H7 (cell line): ENCODE results near the gene VARS2. TPM values are rescaled to one million over a fixed set of nuclear protein-coding genes. Genes with fewer than 3 reads are reported as not detected.
A peak's percentile ranks its signal among the peaks of the same experiment; 100 is the strongest.

ENCODE experiments used
- DNase-seq: peaks from one replicate; pipeline ENCODE4 v3.0.0; 2012
- H3K27me3 ChIP-seq: 2 replicates; pipeline ENCODE4 v1.6.0; 2011; ENCODE audit warnings: mild to moderate bottlenecking, low read length; ENCODE audit not compliant: control insufficient read depth, insufficient read depth
- H3K36me3 ChIP-seq: replicated peaks from 2 replicates; pipeline ENCODE4 v1.5.1; 2011; ENCODE audit warnings: low read length; ENCODE audit not compliant: control insufficient read depth, insufficient read depth
- H3K4me3 ChIP-seq: 2 replicates; pipeline ENCODE4 v1.5.1; 2011; ENCODE audit warnings: low read depth, mild to moderate bottlenecking, control low read depth, low read length, moderate library complexity; ENCODE audit not compliant: insufficient read depth
- total RNA-seq: library from RNA; depleted of rRNA; stranded (reverse); fragments of >200 nt; shearing (Covaris generic); gene quantifications from 2 replicates; pipeline ENCODE4 v1.2.3, GENCODE V29; 2014

The VARS2 gene
- total RNA-seq, 1 experiment from 2014 or later = 54.4 TPM

DNA sequence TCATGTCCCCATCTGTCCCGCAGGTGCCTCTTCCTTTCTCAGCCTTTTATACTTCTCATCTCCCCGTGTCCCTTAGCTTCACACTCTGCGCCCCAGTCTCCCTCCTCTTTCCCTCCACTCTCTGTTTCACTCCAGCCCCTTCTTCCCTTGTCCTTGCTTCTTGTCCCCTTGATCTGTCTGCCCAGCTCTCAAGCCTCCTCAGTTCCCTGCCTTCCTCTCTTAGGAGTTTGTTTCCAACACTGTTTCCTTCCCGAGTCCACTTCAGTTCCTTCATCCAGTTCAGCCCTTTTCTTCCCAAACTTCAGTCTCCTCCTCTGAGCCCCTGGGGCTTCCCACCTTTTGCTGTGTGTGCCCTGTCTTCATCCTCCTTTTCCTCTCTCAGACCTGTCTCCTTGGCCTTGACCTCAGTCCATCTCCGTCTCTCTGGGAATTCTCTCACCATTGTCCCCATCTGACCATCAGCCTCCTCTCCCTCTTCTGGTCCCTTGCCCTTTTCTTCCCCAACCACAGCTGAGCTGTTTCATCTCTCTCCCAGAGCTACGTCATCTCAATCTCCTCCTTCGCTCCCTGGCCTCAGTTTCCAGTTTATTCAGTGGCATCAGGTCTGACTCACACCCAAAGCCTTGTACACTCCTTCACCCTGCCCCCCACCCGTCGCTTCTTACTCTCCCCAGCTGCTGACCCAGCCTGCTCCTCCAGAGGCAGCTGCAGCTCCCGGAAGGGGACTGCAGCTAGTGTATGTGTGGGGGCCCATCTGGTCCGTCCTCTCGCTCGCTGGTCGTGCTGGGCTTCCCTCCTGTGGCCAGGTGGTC, 32.4 kb upstream of the VARS2 start:
- peak; percentile 67 for DNase-seq
- no peaks in the 10 kb centered on the region for H3K27me3 ChIP-seq
- no peaks in the 10 kb centered on the region; the same call in 1 of the 2 replicates for H3K36me3 ChIP-seq
- H3K4me3 ChIP-seq = peak overlapping the region; percentile 37

DNA sequence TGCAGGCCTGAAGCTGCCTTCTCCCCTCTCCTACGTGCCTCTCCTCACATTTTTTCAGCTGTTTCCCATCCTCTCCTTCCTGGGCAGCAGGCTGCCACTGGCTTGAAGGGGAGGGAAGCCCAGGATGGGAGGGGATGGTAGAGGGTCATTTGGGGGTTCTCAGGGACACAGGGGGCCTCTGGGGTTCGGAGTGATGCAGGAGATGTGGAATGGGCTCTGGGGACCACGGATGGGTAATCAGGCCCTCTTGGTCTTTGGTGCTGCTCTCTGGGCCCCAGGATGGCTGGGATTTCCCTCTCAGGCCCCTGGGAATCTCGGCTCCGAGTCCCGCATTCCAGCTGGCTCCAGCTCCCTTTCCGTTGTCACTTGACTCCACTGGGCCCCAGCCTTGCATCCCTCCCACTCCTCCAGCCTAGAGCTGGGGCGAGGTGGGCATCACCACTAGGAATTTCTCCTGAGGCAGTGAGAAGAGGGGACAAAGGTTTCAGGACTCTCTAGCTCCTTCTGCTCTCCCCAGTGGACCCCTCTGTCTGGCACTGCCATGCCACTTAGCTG, 31.8 kb upstream of the VARS2 start:
- H3K36me3 ChIP-seq = no peaks in the 10 kb centered on the region; the same call in 1 of the 2 replicates
- peak overlapping the region; percentile 1; the same call in 1 of the 2 replicates for H3K4me3 ChIP-seq
- no peaks in the 10 kb centered on the region for H3K27me3 ChIP-seq
- DNase-seq = peak; percentile 80

DNA sequence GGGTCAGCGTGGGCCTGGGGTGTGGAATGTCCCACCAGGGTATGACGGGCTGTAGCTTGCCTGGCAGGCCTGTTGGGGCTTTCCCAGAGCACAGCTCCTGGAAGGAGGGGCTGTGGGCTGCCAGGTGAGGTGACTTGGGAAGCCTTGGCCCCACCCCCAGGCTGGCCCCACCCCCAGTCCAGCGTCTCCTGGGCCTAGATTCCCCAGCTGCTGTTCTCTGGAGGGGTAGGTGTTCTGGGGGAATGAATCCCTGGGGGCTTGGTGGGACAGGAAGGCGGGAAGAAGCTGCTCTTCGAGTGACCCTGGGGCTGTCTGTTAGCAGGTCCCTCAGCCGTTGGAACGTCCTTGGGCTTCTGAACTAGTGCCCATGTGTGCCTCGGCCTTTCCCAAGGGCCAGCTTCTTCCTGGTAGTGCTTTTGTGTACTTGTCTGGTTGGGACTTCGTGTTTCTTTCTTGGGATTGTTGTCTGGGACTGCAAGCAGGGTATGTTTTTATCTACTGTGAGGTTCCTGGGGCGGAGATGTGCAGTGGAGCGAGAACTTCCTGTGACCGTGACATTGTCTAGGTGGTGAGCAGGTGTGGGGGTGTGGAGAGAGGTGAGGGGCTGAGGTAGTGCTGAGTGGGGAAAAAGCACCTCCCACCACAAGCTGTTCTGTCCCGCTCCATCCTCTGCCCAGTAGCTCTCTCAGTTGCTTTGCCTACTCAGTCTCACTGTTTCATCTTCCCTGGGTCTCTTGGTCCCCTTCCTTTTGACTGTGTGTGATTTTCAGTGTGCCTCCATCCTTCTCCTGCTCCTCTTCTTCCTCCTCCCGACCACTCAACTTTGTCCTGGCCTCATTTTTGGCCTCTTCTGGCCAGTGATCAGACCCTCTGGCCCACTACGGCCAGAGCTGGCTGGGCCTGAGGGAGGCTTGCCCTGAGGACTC, 31.0 kb upstream of the VARS2 start:
- no peaks in the 10 kb centered on the region; the same call in 1 of the 2 replicates for H3K36me3 ChIP-seq
- H3K4me3 ChIP-seq = peak overlapping the region; percentile 84
- no peaks in the 10 kb centered on the region for H3K27me3 ChIP-seq
- DNase-seq = peak; percentile 94

DNA sequence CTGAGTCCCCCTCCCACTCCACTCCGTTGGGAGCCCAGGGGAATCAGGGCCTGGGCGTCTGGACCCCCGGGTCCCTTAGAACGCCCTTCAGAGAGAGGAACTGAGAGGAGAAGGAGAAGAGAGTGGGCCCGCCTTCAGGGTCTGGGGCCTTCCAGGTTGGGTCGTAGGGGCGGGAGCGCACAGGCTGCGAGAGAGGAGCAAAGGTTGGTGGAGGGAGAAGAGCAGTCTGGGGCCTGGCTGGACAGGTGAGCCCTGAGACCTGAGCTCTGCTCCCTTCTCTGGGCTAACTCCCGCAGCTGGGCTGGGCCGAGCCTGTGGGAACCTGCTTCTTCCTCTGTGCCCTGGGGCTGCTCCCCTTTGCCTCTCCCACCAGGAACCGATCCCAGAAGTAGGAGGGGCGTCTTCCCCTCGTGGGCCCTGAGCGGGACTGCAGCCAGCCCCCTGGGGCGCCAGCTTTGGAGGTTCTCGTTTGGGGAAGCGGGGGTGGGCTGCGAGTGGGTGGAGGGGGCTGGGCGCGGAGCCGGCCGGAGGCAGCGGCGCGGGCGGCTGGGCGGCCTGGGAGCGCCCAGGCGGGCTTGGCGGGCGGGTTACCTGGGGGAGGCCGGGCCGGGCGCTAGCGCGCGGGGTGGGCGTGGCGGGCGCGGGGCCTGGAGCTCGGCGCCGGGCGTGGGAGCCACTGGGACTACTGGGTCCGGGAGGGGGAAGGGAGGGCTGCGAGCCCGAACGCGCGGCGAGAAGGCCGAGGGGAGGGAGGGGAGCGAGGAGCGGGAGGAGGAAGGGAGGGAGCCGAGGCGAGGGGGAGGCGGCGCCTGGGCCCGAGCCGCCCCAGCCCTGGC, 30.1 kb upstream of the VARS2 start, which contains the start of gene DDR1:
TSS of gene DDR1 (plus strand) at position 835 of the 836 bp plus-strand sequence. CDS start 4,211 bp downstream, outside the sequence.
- DNase-seq = peak; percentile 91
- Histone ChIP-seq H3K4me3 (peak within 1 kb of the TSS; percentile 84), H3K27me3 (no peaks in the 10 kb centered on the region), H3K36me3 (peaks cover 4% of the 10 kb centered on the region; the same call in 1 of the 2 replicates)

DNA sequence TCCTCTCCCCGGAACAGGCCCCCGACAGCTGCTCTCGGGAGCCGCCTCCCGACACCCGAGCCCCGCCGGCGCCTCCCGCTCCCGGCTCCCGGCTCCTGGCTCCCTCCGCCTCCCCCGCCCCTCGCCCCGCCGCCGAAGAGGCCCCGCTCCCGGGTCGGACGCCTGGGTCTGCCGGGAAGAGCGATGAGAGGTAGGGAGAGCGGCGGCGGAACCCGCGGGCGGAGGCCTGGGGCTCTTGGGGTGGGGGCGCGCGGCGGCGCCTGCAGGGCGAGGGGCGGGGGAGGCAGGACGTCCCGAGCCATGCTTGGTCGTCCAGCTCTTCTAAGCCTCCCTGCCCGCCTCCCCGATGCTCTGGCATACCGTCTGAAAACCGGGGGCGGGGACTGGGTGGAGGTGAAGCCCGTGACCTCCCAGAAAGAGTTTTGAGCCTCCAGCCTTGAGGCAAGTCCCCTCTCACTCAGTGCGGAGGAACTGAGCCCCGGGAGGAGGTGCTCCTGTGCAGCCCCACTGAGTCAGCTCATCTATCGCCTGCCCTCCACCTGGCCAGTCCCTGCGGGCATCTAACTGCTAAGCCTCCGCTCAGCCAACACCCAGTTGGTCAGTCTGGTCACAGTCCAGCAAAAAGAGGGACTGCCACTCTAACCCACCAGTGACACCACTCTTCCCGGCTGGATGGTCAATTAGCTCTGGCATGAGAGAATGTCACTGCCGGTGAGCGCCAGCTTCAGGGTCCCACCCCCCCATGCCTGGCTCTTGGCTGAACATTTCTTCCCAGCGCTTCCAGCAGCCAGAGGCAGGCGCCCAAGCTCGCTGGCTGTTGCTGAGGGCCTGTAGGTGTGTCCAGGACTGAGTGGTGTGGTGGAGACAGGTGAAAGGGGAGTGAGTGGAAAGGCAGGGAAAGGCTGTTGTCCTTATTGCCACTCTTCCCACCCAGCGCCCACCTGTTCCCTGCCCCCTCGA, 29.2 kb upstream of the VARS2 start:
- Histone ChIP-seq H3K27me3 (no peaks in the 10 kb centered on the region), H3K36me3 (peaks cover 10% of the 10 kb centered on the region), H3K4me3 (peak overlapping the region; percentile 84)
- peak; percentile 84 for DNase-seq

DNA sequence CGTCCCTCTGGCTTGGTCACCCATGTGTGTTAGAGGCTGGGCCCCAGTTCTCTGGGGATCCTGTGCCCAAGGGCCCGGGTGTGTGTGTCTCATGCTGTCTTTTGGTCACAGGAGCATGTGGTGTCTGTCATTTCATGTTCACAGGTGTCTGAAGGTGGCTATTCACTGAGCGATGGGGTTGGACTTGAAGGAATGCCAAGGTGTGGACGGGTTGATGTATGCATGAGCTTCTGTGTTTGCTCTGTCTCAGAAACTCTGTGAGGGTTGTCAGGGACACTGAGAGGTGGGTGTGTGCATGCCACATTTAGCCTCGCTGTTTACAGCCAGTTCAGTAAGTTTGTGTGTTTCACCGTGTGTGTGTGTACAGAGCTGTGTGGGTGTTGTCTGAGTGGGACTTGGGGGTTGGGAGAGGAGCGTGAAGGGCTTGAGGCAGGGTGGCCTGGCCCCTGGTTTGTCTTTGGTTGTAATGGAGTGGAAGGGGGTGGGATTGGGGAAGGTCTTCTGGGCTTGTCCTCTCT, 28.5 kb upstream of the VARS2 start:
- peak overlapping the region; percentile 84 for H3K4me3 ChIP-seq
- no peaks in the 10 kb centered on the region for H3K27me3 ChIP-seq
- peak; percentile 39 for DNase-seq
- peaks cover 17% of the 10 kb centered on the region for H3K36me3 ChIP-seq

DNA sequence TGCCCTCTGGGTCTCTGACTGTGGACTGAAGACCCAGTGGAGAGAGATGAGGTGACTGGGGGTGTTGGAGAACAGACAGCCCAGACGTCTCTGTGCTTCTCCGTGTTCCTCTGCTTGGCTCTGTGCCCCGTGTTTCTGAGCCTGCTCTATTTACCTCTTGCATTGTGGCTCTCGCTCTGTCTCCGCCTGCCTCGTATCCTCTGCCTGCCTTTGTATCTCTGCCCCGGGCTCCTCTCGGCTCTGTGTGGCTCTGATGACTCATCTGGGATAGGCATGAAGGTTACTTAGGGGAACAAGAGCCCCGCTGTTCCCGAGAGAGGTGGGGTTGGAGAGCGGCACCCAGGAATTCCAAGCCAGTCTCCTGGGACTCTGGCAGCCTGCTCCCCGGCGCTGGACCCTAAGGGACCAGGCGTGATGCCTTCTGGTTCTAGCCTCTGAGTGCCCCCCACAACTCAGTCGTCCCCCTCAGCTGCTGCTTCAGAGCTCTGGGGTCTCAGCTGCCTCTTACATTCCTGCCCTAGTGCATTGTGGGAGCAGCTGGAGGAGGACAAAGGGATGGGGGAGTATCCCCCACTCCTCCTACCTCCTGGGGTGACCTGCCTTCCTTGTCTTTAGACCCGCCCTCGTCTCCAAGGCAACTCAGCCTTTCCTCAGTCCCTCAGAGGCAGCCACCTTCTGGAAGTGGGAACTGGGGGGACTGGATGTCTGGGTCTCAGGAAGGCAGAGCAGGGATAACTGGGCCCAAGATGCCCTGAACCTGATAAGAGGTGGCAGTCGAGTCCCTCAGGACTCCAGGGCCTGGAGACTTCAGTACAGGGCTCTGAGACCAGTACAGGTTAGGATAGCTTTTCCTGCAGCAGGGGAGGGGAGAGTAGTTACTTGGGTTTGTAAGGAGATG, 27.8 kb upstream of the VARS2 start:
- peak; percentile 98 for DNase-seq
- Histone ChIP-seq H3K27me3 (no peaks in the 10 kb centered on the region), H3K36me3 (peaks cover 23% of the 10 kb centered on the region), H3K4me3 (peak overlapping the region; percentile 34)

DNA sequence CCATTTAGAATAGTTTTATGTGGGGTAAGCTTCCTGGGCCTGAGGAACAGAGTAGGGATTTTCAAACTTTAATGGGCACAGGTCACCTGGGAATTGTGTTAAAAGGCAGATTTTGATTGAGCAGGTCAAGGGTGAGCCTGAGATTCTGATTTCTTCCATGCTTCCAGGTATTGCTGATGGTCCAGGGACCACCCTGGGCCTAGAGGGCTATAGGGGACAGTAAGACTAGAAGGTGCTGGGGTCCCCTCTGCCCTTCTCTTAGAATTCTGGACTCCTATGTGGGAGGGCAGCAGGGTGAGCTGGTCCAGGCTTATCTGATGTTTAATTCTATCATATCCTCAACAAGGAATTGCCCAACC, 27.2 kb upstream of the VARS2 start:
- Histone ChIP-seq H3K36me3 (peaks cover 28% of the 10 kb centered on the region), H3K27me3 (no peaks in the 10 kb centered on the region), H3K4me3 (no peak overlapping the region)
- DNase-seq = no peak

DNA sequence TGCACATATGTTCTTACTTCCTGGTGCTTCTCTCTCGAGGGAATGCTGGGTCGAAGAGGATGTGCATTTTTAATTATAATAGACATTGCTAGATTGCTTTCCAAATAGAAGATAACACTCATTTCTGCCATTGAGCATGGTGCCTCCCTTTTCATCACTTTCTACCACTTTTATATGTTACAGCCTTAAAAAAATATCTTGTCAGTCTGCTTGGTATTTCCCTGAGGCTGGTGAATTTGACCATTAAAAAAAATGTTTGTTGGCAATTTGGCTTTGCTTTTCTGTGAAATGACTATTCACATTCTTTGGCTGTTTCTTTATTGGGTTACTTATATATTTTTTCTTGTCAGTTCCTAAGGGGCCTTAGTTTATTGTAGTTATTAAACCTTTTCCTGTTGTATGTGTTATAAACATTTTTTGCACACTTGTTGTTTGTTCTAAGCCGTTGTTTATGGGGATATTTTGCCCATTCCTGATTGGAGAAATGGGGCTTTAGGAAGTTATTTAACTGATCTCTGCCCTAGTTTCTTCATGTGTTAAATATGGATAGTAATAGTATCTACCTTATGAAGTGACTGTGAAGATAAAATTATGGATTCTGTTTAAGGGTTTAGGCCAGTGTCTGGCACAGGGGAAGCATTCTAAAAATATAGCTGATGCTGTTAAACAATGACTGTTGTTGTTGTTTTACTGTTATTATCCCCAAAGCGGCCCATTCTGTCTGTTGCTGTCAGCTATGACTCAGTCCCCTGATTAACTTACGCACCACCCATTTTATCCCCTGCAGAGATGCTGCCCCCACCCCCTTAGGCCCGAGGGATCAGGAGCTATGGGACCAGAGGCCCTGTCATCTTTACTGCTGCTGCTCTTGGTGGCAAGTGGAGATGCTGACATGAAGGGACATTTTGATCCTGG, 25.9 kb upstream of the VARS2 start:
- Histone ChIP-seq H3K4me3 (no peak overlapping the region), H3K27me3 (no peaks in the 10 kb centered on the region), H3K36me3 (peaks cover 31% of the 10 kb centered on the region)
- peak; percentile 54 for DNase-seq

DNA sequence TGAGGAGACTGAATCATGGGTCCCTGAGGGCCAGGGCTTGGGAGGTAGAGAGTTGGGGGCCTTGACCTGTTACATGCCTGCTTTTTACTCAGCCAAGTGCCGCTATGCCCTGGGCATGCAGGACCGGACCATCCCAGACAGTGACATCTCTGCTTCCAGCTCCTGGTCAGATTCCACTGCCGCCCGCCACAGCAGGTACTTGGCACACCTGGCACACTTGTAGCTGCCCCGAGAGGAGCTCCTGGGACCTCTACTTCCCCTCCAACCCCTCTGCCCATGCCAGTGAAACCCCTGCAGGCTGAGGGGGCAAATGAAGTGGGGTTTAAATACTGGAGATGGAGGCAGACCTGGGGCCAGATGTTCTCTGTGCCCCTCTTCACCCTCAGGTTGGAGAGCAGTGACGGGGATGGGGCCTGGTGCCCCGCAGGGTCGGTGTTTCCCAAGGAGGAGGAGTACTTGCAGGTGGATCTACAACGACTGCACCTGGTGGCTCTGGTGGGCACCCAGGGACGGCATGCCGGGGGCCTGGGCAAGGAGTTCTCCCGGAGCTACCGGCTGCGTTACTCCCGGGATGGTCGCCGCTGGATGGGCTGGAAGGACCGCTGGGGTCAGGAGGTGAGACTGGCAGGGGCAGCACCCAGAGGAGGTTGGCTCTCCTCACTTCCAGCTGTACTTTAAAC, 25.1 kb upstream of the VARS2 start:
- Histone ChIP-seq H3K27me3 (no peaks in the 10 kb centered on the region), H3K36me3 (peaks cover 35% of the 10 kb centered on the region), H3K4me3 (no peak overlapping the region)
- DNase-seq = peak; percentile 29

DNA sequence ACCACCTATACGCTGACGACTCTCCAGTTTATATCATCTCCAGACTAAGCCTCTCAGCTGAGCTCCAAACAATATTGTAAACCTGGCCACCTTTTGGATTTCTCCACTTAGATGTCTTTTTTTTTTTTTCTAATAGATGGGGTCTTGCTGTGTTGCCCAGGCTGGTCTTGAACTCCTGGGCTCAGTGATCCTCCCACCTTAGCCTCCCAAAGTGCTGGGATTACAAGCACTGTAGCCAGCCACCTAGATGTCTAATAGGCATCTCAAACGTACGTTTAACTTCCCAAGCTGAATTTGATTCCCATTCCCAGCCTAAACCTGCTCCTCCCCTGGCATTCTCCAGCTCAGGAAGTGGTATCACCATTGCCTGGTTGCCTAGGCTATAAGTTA, 24.5 kb upstream of the VARS2 start:
- H3K36me3 ChIP-seq = peaks cover 39% of the 10 kb centered on the region
- no peak for DNase-seq
- no peaks in the 10 kb centered on the region for H3K27me3 ChIP-seq
- H3K4me3 ChIP-seq = no peak overlapping the region
